ENCODE results near the gene ABCC2.
"Not testable (repeated sequence)": the region's sequence is repeated elsewhere in the genome, so short reads cannot be mapped to it uniquely, and the experiment has no call there.

ABCC2 gene

GRCh38 chr10:99782447-99783286 is at the start of gene ABCC2:
Gene ABCC2 (plus strand): TSS chr10:99782640. CDS start chr10:99782845, 205 bp downstream.
- DNase-seq: no peak

- peak in 2 of 3 experiments; percentile 34 to 78 for DNase-seq
Measured at GRCh38 chr10:99733366-99733765, 49.1 kb upstream of the ABCC2 start.

GRCh38 chr10:99734111-99734510 is 48.3 kb upstream of the ABCC2 start:
- not testable (repeated sequence) for DNase-seq

- DNase-seq: peak in 1 of 3 experiments; percentile 0
Measured at GRCh38 chr10:99740260-99740659, 42.2 kb upstream of the ABCC2 start.

- DNase-seq: no peak
Measured at GRCh38 chr10:99740933-99741559, 41.4 kb upstream of the ABCC2 start.

GRCh38 chr10:99742254-99742653 is 40.2 kb upstream of the ABCC2 start:
- DNase-seq: no peak

- no peak for DNase-seq
Measured at GRCh38 chr10:99742701-99743100, 39.7 kb upstream of the ABCC2 start.

GRCh38 chr10:99743841-99744240 is 38.6 kb upstream of the ABCC2 start:
- no peak for DNase-seq

- DNase-seq: not testable (repeated sequence)
Measured at GRCh38 chr10:99746166-99746565, 36.3 kb upstream of the ABCC2 start.

- no peak for DNase-seq
Measured at GRCh38 chr10:99748823-99749451, 33.5 kb upstream of the ABCC2 start.

- DNase-seq: no peak
Measured at GRCh38 chr10:99750641-99751040, 31.8 kb upstream of the ABCC2 start.

GRCh38 chr10:99754670-99755069 is 27.8 kb upstream of the ABCC2 start:
- no peak for DNase-seq

GRCh38 chr10:99756159-99756558 is 26.3 kb upstream of the ABCC2 start:
- no peak for DNase-seq

- DNase-seq: no peak
Measured at GRCh38 chr10:99758211-99758891, 24.1 kb upstream of the ABCC2 start.

- no peak for DNase-seq
Measured at GRCh38 chr10:99760321-99760720, 22.1 kb upstream of the ABCC2 start.

GRCh38 chr10:99761365-99761764 is 21.1 kb upstream of the ABCC2 start:
- DNase-seq: no peak

GRCh38 chr10:99765672-99766301 is 16.7 kb upstream of the ABCC2 start:
- DNase-seq: no peak

- DNase-seq: no peak
Measured at GRCh38 chr10:99766302-99766681, 16.1 kb upstream of the ABCC2 start.

GRCh38 chr10:99767901-99768300 is 14.5 kb upstream of the ABCC2 start:
- DNase-seq: no peak

- no peak for DNase-seq
Measured at GRCh38 chr10:99768556-99768955, 13.9 kb upstream of the ABCC2 start.

GRCh38 chr10:99769706-99770105 is 12.7 kb upstream of the ABCC2 start:
- no peak for DNase-seq

- no peak for DNase-seq
Measured at GRCh38 chr10:99770408-99771045, 11.9 kb upstream of the ABCC2 start.
